Fibroblast of skin of left quadriceps (primary cell): ENCODE data around the gene FIGN.

Source experiments
- DNase-seq, 2 experiments: peaks; one replicate each; pipeline ENCODE4 v3.0.0-alpha.2; 2013; ENCODE audit warnings: low read depth in 2 of 2

FIGN gene, protein sequence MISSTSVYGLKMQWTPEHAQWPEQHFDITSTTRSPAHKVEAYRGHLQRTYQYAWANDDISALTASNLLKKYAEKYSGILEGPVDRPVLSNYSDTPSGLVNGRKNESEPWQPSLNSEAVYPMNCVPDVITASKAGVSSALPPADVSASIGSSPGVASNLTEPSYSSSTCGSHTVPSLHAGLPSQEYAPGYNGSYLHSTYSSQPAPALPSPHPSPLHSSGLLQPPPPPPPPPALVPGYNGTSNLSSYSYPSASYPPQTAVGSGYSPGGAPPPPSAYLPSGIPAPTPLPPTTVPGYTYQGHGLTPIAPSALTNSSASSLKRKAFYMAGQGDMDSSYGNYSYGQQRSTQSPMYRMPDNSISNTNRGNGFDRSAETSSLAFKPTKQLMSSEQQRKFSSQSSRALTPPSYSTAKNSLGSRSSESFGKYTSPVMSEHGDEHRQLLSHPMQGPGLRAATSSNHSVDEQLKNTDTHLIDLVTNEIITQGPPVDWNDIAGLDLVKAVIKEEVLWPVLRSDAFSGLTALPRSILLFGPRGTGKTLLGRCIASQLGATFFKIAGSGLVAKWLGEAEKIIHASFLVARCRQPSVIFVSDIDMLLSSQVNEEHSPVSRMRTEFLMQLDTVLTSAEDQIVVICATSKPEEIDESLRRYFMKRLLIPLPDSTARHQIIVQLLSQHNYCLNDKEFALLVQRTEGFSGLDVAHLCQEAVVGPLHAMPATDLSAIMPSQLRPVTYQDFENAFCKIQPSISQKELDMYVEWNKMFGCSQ

DNA sequence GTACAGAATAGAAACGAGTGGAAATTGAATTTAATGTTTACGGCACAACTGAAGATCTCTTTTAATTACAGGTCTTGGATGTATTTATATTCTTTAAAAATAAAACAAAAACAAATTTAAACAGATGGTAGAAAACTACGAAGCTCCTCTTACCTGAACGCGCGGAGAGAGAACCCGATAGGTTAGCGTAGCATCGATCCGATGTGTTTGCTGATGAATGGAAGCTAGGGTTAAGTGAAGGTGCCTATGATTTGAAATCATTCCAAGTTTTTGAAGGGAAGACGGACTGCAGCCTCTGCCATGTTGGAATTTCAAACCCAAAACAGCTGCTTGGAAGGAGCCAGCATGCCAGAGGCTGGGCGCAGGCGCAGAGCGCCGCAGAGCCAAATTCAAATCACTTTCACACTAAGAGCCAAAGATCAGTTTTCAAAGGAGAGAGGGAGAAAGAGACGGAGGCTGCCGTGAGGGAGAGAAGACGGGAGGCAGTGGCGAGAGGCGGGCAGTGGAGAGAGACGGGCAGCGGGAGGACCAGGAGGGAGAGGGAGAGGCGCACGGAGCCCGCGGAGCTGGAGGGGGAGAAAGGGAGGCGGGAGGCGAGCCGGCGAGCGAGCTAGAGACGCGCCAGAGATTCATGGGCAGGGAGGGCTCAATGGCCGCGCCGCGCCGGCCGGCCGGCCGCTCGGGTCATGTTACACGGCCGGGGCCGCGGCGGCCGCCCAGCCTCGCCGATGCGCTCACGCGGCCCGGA, at the start of gene FIGN:
Gene FIGN (minus strand): TSS at position 324 of the 748 bp plus-strand sequence. CDS start 1,081 bp downstream, outside the sequence.
- DNase-seq: peak; percentile 66 to 69

DNA sequence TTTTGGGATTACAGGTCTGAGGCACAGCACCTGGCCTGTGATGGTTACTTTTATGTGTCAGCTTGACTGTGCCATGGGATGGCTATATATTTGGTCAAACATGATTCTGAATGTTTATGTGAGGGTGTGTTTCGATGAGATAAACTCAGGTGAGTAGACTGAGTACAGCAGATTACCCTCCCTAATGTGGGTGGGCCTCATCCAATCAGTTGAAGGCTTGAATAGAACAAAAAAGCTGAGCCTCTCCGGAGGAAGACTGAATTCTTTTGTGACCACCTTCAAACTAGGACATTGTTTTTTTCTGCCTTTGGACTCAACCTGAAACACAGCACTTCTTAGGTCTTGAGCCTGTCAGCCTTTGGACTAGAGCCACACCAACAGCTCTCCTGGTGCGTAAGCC, 49.4 kb upstream of the FIGN start:
- DNase-seq: no peak

DNA sequence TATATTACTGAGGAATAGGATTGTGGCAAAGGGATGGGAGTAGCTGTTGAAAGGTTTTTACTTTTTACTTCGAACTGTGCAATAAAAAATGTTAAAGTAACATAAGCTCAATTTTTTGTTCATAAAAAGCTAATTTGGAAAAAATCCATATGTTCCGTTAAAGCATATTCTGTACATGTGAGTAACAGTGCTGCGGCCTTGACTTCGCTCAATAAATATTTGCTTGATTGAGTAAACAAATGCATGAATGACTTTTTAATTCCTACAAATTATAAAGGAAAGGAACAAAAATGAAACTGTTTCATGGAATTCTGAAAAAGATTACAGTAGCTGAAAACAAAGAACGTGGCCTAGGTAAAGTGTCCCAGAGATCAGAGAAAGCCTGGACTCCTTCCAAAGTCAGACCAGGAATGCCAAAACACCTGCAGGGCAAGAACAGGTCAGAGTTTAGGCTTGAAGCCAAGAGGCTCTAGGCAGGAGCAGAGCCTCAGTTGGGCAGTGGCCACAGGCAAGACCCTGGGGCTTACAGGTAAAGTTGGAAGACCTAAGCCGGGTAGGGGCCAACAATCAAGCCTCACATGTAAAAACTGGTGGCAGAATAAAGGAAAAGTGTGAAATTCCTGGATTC, 44.3 kb upstream of the FIGN start:
- no peak for DNase-seq

DNA sequence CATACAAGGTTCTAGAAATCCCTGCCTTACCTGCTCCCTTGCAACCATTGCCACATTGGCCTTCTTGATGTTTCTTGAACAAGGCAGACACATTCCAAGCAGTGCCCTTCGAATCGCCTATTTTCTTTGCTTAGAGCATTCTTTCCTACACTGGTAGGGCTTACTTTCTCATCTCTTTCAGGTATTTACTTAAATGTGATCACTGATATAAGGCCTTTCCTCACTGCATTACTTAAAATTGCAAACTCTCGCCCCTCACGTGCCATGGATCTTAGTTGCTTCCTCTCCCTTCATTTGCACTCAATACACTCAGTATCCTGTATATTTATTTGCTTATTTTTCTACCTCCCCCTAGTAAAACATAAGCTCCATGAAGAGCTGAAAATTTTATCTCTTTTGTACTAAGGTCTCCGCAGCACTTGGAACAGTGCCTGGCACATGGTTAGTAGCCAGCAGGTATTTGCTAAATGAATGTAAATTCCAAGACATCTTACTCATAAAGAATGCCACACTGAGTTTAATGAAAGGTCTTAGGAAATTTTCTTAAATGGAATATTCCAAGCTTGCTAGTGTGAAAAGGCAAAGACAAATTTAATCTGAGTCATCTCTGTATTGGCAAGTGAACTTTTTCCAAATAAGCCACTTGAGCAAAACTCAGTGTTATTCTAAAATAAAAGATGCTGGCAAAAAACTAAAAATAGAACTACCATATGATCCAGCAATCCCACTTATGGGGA, 42.4 kb upstream of the FIGN start:
- DNase-seq: peak; percentile 88 to 90

DNA sequence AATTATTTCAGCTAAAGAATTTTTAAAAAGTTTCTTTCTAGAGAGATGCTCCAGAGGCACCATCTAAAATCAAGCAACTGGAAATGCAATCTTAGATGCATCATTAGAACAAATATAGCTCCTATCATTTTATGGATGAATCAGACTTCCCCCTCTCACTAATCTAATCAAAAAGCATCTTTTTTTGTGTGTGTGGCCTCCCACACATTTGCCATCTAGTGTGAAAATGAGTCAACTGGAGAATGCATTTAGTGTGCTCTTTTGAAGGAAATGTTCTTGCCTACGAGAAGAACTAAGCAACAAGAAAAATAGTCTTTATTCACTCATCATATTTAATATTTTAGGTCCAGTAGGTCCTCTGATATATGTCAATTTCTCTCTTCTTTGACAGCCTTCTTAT, 39.5 kb upstream of the FIGN start:
- DNase-seq: no peak

DNA sequence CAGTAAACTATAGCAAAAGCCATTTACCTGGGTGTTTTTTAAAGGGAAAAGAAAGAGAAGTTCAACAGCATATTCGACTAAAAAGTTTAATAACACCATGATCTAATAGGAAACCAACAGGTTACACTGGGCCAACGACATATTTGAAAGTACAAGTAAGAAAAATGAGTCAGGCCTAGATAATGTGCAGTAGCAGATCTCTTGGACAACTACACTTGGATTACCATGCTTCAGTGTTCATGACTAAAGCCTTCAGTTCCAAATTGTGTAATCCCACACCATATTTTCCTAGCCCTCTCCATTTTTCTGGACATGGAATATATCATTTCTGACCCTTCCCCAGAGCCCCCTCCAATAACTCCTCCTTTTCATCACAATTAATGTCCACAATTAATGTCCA, 39.1 kb upstream of the FIGN start:
- DNase-seq: peak; percentile 46 to 55

DNA sequence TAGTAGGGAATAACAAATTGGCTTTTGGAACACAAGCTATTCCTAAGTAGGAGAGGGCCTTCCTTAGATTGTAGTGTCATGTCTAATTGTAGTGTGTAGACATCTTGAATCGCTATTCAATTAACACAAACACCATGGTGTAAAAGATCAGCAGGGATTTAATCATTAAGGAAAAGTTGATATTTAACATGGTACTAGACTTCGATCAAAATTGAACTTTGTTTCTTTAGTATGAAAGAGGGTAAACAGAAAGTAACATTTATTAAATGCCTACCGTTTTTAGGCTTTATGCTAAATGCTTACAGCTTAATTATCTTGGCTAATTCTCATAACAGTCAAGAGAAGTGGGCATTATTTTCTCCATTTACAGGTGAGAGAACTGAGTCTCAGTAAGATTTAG, 37.5 kb upstream of the FIGN start:
- no peak for DNase-seq

DNA sequence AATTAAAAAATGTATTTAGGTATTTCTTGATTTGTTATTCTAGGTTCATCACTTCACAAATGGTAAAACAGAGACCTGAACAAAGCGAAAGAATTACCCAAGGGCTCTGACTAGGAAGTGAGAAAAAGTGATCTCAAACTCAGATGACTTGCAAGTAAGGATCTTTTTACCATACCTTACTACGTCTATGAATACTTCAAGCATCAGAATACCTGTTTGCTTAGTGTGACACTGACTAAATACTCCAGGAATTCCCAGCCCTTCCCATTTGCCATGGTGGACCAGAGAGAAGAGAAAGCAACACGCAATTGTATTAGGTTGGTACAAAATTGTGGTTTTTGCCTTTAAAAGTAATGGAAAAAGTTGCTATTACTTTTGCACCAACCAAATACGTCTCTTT, 35.8 kb upstream of the FIGN start:
- no peak for DNase-seq

DNA sequence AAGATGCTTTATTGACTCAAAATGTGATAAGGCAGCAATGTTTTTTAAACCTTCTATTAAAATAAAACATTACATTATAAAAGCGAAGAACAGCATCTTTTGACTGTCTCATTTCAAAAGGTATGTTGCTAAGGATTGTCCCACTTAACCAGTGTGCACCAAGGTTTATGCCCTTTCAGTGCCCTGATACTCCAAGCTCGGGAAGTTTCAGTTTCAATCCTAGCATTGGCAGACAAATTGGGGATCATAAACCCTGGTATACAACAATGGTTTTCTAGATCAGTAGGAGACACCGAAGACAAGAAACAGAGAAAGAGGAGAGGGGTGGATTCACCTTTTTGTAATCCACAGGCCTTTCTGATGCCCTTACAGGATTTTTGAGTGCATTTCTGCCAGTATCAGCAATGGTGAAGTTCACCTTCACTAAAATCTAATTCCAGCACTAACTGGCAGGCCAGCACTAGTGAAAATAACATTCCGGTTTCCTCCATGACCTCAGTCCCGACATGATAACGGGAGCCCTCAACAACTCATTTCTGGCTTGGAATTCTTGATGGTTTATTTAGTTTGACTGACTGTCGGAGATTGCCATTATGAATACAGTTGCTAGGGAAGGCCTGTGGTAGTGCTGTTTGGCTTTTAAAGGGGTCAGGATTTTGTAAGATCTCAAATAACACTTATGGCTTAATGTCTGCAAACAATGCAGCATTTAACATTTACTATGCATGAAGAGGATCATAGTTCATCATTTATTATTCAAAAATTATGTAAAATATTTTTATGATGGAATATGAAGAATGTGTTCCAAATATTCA, 33.3 kb upstream of the FIGN start:
- DNase-seq: no peak

DNA sequence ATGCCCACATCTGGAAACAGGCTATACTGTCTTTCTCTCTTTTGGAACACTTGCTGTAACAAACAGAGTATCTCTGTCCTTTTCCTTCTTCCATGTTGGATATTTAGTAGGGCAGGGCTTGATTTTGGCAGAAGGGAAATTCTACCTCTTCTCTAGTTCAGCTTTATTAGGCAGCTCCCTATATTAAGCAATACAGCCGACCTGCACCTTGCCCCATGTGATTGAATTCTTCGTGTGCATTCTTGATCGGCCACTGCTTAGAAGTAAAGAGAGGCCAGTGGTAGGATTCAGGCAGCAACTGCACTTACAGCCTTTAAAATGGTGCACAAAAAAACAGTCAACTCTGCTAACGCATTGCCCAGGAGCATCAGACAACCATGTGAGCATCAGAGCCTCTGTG, 31.3 kb upstream of the FIGN start:
- no peak for DNase-seq

DNA sequence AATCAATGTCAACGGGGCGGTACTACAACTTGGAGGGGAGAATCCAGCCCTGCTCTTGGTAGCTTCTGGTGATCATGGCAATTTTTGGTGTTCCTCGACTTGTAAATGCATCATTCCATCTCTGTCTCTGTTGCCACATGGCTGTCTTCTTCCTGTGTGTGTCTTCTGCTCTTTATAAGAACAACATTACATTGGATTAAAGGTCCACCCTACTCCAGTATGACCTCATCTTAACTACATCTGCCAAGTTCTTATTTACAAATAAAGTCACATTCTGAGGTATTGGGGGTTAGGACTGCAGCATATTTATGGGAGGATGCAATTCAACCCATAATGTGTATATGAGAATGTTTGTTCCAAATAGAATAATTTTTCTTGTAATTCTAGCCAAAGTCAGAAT, 28.8 kb upstream of the FIGN start:
- no peak for DNase-seq

DNA sequence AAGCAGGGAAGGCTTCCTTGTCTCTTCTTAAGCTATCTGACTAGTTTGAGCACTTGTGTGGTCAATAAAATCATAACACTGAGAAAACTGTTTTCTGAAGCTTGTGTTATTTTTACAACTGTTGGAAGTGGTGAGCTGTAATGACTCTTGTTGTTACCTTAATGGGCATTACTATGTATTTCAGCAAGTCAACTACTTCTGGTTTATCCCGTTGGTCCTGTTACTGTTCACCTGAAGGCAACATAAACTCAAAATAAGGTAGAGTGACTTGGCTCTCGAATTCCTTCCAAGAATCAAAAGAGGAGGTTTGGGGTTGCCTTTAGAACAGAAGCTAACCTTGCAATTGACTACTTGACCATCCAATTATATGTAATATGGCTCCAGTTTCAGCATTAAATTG, 23.2 kb upstream of the FIGN start:
- no peak for DNase-seq

DNA sequence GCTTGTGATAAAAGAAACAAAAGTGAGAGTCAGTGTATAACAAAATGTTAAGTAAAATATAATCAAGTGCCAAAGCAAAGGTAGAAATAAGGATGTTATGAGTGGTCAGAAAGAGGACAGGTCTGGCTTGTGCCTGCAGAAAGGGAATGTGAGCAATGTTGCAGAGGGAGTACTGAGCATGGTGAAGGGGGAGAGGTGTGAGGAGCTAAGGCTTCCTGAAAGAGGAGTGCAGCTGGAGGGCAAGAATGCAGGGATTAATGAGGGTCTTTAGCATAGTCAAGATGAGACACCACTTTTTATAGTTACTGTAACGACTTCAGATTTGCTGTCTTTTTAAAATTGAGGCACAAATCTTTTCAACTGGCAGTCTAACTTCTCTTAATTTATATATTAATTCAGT, 22.0 kb upstream of the FIGN start:
- no peak for DNase-seq

DNA sequence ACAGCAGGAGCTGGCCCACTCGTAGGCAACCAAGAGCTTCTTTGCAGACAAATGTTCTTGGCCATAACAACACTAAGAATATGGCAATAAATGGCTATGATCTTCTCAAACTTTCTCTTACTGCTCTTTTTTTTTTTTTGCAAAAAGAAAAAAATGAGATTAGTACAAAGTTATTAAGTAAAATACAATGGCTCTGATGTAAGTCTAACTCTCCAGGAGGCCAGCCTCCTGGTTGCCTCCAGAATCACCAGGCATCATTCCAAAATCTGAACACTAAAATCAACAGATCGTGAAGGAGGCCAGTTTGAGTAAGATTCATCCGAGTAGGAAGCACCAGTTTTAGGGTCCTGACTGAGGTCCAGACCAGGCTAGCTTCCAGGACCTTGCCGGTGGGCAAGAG, 20.8 kb upstream of the FIGN start:
- no peak for DNase-seq

DNA sequence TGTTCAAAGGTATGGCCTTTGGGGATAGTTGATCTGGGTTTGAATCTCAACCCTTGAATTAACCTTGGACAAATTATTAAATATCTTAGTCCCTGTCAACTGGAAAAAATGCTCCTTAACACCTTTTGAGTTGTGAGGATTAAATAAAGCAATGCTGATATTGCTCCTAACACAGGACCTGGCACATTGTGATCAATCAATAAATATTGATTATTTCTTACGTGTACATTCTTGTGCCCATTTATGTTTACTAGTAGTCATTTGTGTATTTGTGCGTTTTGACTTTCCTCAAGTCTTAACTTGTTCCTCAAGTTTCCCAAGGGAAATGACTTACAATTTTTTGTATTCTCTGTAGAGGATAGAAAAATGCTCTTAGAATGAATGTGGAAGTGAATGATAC, 19.6 kb upstream of the FIGN start:
- no peak for DNase-seq

DNA sequence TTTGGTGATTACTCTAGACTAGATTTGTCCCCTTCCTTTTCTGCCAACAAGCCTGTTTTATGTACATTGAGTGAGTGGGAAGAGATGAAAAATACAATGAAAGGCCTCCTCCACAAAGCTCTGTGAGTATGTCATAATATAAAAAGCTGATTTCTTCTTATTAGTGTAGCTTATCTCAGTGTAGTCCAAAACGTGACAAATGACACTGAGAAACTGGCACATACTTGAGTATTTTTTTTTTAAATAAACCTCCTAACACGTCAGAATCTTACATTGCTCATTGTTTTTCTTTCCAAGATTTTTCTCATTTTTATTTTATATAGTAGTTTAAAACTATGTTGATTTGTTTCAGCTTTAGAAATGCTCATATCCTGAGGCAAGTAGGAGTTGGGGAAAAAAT, 17.9 kb upstream of the FIGN start:
- no peak for DNase-seq

DNA sequence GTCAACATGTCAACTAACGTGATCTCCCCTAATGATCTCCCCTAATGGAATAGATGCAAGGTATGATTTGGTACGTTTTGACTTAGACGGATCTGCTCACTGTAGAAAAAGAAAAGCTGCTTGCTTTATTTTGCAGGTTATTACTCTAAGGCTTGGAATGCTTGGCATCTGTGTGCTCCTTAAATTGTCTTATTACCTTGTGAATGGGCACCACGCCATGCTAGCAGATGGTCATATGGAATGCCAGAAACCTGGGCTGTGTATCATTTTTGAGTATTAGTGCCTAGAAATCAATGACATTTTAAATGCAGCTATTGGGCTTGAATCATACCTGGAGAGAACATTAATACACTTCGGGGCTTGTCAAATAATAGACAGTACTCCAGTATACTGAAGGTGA, 16.5 kb upstream of the FIGN start:
- DNase-seq: no peak

DNA sequence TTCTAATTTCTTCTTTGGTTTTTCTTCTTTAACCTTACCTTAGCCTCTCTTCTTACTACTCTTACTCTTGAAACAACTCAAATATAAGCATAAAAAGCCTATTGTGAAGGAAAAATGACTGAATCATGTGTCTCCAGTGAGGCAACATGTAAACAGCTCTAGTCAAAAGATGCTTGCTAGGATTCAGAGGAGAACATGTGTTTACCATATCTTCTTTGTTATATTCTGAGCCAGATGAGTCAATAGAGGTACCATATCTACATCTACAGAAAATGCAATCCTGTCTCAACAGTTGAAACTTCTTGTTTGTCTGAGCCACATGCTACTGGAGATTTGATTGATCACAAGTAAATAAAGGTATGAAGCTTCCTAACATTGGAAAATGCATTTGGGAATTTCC, 15.9 kb upstream of the FIGN start:
- DNase-seq: no peak

DNA sequence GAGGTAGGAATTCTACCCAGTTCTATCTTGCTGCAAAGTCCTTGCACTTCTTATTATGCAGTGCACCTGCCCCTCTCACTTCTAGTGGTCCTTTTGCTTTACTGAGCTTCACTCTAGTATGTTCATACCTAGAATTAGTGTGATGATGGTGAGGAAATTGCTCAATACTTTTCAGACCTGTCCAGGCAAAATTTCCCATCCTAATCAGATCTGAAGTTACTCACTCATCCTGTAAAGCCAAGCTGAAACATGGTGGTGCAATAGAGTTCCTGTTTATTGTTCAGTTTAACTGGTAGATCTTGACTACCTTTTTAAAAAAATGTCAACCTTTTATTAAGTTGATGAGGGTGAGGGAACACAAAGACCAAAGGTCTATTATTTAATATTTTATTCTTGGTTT, 12.6 kb upstream of the FIGN start:
- DNase-seq: no peak

DNA sequence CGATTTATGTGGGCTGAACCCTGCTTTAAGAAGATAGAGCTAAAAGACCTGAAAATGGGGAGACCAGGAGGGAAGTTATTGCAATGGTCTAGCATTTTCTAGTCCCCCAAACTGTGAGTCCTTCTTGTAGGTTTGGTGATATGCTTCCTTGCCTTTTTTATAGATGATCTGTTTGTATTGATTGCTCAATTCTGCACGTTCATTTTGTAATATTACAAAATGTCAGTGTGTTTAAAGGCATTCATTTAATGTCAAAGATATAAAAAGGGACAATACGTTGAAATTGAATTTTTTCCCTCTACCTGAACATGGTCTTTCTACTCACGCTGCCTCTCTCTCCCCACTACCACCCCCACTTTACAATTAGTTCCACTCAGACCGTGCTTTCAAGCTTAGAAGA, 5.6 kb upstream of the FIGN start:
- DNase-seq: no peak

DNA sequence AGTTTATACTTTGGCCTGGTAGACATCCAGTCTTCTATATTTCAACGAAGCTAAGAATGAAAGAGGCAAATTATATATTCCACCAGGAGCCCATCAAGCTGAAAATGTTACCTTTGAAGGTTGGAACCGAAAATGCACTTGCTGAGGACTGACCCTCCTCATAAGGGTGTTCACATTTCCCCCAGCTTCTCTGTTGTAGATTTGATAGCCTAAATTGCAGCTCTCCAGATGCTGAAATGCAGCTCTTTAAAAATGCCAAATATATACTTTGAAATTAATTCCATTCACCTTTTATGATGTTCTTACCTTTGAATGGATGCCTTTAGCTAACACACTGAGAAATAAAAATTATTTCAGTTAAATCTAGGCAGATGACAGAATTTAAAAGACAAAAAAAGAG, 1.8 kb upstream of the FIGN start:
- DNase-seq: no peak
